ENCODE results near the gene JAZF1. TPM values are rescaled to one million over a fixed set of nuclear protein-coding genes. Genes with fewer than 3 reads are reported as not detected.

The JAZF1 gene
- polyA plus RNA-seq, 3 donors, result 12.1 to 18.1 (median 17.2) TPM

DNA sequence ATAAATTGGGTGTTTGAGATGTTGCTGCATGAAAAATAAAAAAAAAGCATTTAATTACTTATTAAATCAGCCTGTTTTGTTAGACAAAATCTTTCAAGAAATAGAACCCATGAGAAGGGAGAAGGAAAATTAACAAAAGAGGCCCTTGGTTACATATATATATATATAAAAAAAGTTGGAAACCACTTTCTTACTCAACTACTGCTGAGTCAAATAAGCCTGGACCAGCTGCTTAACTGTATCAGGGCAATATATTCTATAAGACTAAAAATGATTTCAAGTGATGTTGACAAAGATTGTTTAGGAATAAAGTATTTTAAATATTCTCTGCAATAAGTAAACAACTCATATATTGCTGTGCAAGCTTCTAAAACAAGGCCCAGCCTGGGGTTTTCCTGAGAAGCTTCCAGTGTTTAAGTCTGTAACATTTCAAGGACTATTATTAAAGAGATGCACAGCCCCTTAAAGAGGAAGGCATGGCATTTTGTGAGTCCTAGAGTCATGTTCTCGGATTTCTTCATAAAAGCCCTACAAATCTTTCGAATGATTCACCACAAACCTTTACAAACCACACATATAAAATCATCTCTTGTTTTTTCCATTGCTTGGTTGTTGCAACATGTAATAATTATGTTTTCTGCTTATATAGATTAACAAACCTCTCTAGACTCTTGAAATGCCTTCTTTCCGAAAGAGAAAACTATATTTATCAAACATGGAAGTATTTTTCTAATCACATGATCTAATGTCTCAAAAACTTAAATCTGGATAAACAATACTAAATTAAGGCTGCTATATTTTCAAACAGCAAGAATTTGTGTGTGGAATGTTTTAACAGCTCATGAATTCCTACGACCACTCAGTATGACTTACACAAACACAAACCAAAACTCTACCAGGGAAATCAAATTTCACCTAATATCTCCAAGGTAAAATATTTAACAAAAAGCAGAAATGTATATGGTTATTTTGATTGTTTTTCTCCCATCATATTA is 14.3 kb downstream of the JAZF1 start:
- H3K27me3 Mint-ChIP-seq (ENCODE audit: low read depth in 3 of 3), result no peaks in the 10 kb centered on the region
- Histone ChIP-seq H3K27me3 (ENCODE audit: control insufficient read depth in 2 of 2, insufficient read depth in 2 of 2, low read length in 2 of 2) (no peaks in the 10 kb centered on the region), H3K36me3 (replicated peaks in 1 of 2; ENCODE audit: control insufficient read depth in 1 of 2, insufficient read depth in 2 of 2, low read length in 2 of 2) (peaks cover 10 to 31% of the 10 kb centered on the region in 2 donors), H3K79me2 (ENCODE audit: insufficient read depth, low read length) (peaks cover 95% of the 10 kb centered on the region), H2AFZ (ENCODE audit: insufficient read depth, low read depth, low read length, poor library complexity, severe bottlenecking) (no peak overlapping the region), H4K20me1 (ENCODE audit: insufficient read depth, low read length) (peaks cover 86% of the 10 kb centered on the region), H3K9me3 (replicated peaks in 1 of 2; ENCODE audit: control insufficient read depth in 1 of 2, insufficient read depth in 1 of 2, low read length in 2 of 2) (no peaks in the 10 kb centered on the region), H3K9ac (ENCODE audit: insufficient read depth, low read length, poor library complexity, severe bottlenecking) (no peak overlapping the region), H3K4me1 (ENCODE audit: control insufficient read depth in 1 of 2, insufficient read depth in 2 of 2, low read length in 2 of 2) (peaks cover 17 to 21% of the 10 kb centered on the region in 2 donors), H3K4me2 (replicated peaks; ENCODE audit: extremely low read depth, low read length, poor library complexity, severe bottlenecking) (no peak overlapping the region), H3K27ac (ENCODE audit: low read depth in 1 of 2, low read length in 2 of 2) (peak overlapping the region in 1 of 2 donors; percentile 55), H3K4me3 (replicated peaks in 1 of 3; ENCODE audit: low read depth in 2 of 3, low read length in 3 of 3) (no peak overlapping the region)
- intact Hi-C loops (cut with micrococcal nuclease), result no loop called here
- H3K4me3 Mint-ChIP-seq, result no peak overlapping the region
- H3K9me3 Mint-ChIP-seq, result no peaks in the 10 kb centered on the region
- H3K4me1 Mint-ChIP-seq, result peaks cover 27% of the 10 kb centered on the region
- peak in 2 of 3 donors; percentile 12 to 75 for DNase-seq
- TF ChIP-seq, protein P1, sequence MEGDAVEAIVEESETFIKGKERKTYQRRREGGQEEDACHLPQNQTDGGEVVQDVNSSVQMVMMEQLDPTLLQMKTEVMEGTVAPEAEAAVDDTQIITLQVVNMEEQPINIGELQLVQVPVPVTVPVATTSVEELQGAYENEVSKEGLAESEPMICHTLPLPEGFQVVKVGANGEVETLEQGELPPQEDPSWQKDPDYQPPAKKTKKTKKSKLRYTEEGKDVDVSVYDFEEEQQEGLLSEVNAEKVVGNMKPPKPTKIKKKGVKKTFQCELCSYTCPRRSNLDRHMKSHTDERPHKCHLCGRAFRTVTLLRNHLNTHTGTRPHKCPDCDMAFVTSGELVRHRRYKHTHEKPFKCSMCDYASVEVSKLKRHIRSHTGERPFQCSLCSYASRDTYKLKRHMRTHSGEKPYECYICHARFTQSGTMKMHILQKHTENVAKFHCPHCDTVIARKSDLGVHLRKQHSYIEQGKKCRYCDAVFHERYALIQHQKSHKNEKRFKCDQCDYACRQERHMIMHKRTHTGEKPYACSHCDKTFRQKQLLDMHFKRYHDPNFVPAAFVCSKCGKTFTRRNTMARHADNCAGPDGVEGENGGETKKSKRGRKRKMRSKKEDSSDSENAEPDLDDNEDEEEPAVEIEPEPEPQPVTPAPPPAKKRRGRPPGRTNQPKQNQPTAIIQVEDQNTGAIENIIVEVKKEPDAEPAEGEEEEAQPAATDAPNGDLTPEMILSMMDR (IDR thresholded peaks at IDR 0.05), result no peak
- peaks cover 28 to 35% of the 10 kb centered on the region in 2 donors for H3K36me3 Mint-ChIP-seq
- H3K27ac Mint-ChIP-seq, result peak overlapping the region in 4 of 7 donors; percentile 19 to 79 (median 50)
- WGBS (ENCODE audit: insufficient coverage), result no CpG with 5 or more reads among the region's 4 CpGs

DNA sequence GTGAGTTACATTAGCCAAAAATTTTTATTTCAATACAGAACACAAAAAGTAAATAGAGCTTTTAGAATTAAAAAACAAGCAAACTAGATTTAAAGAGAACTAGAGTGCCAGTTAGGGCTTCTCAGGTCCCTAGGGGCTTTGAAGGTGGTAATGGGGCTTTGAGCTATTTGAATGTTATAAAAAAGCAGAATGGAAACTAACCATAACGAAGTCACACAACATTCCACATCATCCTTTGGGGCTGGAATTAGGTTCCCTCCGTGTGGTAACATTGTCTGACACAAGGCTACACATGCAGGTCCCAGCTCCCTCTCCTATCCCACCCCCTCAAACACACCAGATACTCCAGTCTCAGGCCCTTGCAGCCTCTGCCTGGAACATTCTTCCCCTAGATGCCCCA is 15.3 kb downstream of the JAZF1 start:
- H3K27ac Mint-ChIP-seq, result peak overlapping the region in 3 of 7 donors; percentile 36 to 80 (median 78)
- Histone ChIP-seq H3K27ac (ENCODE audit: low read depth in 1 of 2, low read length in 2 of 2) (no peak overlapping the region), H3K9ac (ENCODE audit: insufficient read depth, low read length, poor library complexity, severe bottlenecking) (no peak overlapping the region), H3K36me3 (replicated peaks in 1 of 2; ENCODE audit: control insufficient read depth in 1 of 2, insufficient read depth in 2 of 2, low read length in 2 of 2) (peaks cover 7 to 26% of the 10 kb centered on the region in 2 donors), H3K9me3 (replicated peaks in 1 of 2; ENCODE audit: control insufficient read depth in 1 of 2, insufficient read depth in 1 of 2, low read length in 2 of 2) (no peaks in the 10 kb centered on the region), H2AFZ (ENCODE audit: insufficient read depth, low read depth, low read length, poor library complexity, severe bottlenecking) (no peak overlapping the region), H3K4me1 (ENCODE audit: control insufficient read depth in 1 of 2, insufficient read depth in 2 of 2, low read length in 2 of 2) (peaks cover 17 to 21% of the 10 kb centered on the region in 2 donors), H3K27me3 (ENCODE audit: control insufficient read depth in 2 of 2, insufficient read depth in 2 of 2, low read length in 2 of 2) (no peaks in the 10 kb centered on the region), H4K20me1 (ENCODE audit: insufficient read depth, low read length) (peaks cover 82% of the 10 kb centered on the region), H3K79me2 (ENCODE audit: insufficient read depth, low read length) (peaks cover 95% of the 10 kb centered on the region), H3K4me3 (replicated peaks in 1 of 3; ENCODE audit: low read depth in 2 of 3, low read length in 3 of 3) (no peak overlapping the region), H3K4me2 (replicated peaks; ENCODE audit: extremely low read depth, low read length, poor library complexity, severe bottlenecking) (no peak overlapping the region)
- 13% methylated on average over 1 of the region's 2 CpGs for WGBS (ENCODE audit: insufficient coverage)
- TF ChIP-seq, protein P1 (IDR thresholded peaks at IDR 0.05), result no peak
- H3K4me3 Mint-ChIP-seq, result no peak overlapping the region
- no peaks in the 10 kb centered on the region for H3K27me3 Mint-ChIP-seq (ENCODE audit: low read depth in 3 of 3)
- no peaks in the 10 kb centered on the region for H3K9me3 Mint-ChIP-seq
- H3K36me3 Mint-ChIP-seq, result peaks cover 26 to 34% of the 10 kb centered on the region in 2 donors
- peaks cover 27% of the 10 kb centered on the region for H3K4me1 Mint-ChIP-seq
- intact Hi-C loops (cut with micrococcal nuclease), result no loop called here
- DNase-seq, result peak in 1 of 3 donors; percentile 37
